Measurements from ENCODE around the gene CD72. TPM values are rescaled to one million over a fixed set of nuclear protein-coding genes. Genes with fewer than 3 reads are reported as not detected.
A peak's percentile ranks its signal among the peaks of the same experiment; 100 is the strongest.

CD72 gene
- total RNA-seq, 1 donor from 2014 or later, result 125 TPM

- H3K36me3 Mint-ChIP-seq (ENCODE audit: low read depth), result peaks cover 19% of the 10 kb centered on the region
- no peaks in the 10 kb centered on the region for H3K27me3 Mint-ChIP-seq
- no peak for TF ChIP-seq CTCF (IDR thresholded peaks at IDR 0.05)
- peak; percentile 60 for DNase-seq
- POLR2A ChIA-PET, result interaction anchor here (1.0 to 4.2 kb wide), 12 partner anchors 8 to 67 kb away, joined by 3 to 16 read pairs (median 6); partner anchors contain the start of genes CD72, CREB3, TESK1 and TLN1
- CTCF ChIA-PET, result interaction anchor here (1.2 to 12.0 kb wide), 3 partner anchors 25 to 50 kb away, joined by 3 to 127 read pairs (median 32); partner anchors contain the start of gene CD72
- H3K4me1 Mint-ChIP-seq, result peaks cover 54% of the 10 kb centered on the region
- H3K27ac Mint-ChIP-seq, result peak within 1 kb of the TSS; percentile 25
- no peaks in the 10 kb centered on the region for H3K9me3 Mint-ChIP-seq
- intact Hi-C loops (cut with micrococcal nuclease), result loop anchor here (1.0 kb wide), 2 partner anchors 8 to 26 kb away; no protein-coding TSS in a partner anchor
- H3K4me3 Mint-ChIP-seq, result peak within 1 kb of the TSS; percentile 83
- peak; percentile 71 for ATAC-seq (ENCODE audit: low read depth)
Measured at GRCh38 chr9:35664531-35665470, 46.6 kb upstream of the CD72 start, which contains the start of gene ARHGEF39. ARHGEF39 (minus strand) TSS chr9:35665195; CDS start chr9:35665169, 26 bp downstream.

- POLR2A ChIA-PET, result interaction anchor here (1.0 to 4.2 kb wide), 4 partner anchors 15 to 46 kb away, joined by 3 to 16 read pairs (median 4); partner anchors contain the start of gene CD72
- Mint-ChIP-seq H3K36me3 (ENCODE audit: low read depth) (peaks cover 33% of the 10 kb centered on the region), H3K4me3 (no peak overlapping the region), H3K4me1 (peaks cover 71% of the 10 kb centered on the region), H3K27me3 (peaks cover 5% of the 10 kb centered on the region), H3K9me3 (no peaks in the 10 kb centered on the region), H3K27ac (peak overlapping the region; percentile 75)
- no peak for TF ChIP-seq CTCF (IDR thresholded peaks at IDR 0.05)
- intact Hi-C loops (cut with micrococcal nuclease), result no loop called here
- ATAC-seq (ENCODE audit: low read depth), result no peak
- CTCF ChIA-PET, result interaction anchor here (2.3 to 12.0 kb wide), 2 partner anchors 34 to 47 kb away, joined by 12 to 127 read pairs; partner anchors contain the start of gene CD72
- DNase-seq, result no peak
Measured at GRCh38 chr9:35662437-35662836, 44.2 kb upstream of the CD72 start.

- POLR2A ChIA-PET, result interaction anchor here (1.0 to 4.2 kb wide), 7 partner anchors 14 to 71 kb away, joined by 3 to 16 read pairs (median 5); partner anchors contain the start of genes CD72 and CREB3
- Mint-ChIP-seq H3K36me3 (ENCODE audit: low read depth) (peaks cover 33% of the 10 kb centered on the region), H3K4me1 (peaks cover 76% of the 10 kb centered on the region), H3K27me3 (peaks cover 5% of the 10 kb centered on the region), H3K27ac (peak overlapping the region; percentile 70), H3K4me3 (peak overlapping the region; percentile 55), H3K9me3 (no peaks in the 10 kb centered on the region)
- no peak for ATAC-seq (ENCODE audit: low read depth)
- TF ChIP-seq CTCF (IDR thresholded peaks at IDR 0.05), result no peak
- intact Hi-C loops (cut with micrococcal nuclease), result no loop called here
- no peak for DNase-seq
- CTCF ChIA-PET, result interaction anchor here (1.0 to 12.0 kb wide), 3 partner anchors 33 to 47 kb away, joined by 3 to 127 read pairs (median 12); partner anchors contain the start of gene CD72
Measured at GRCh38 chr9:35661756-35662350, 43.6 kb upstream of the CD72 start.

- H3K9me3 Mint-ChIP-seq, result no peaks in the 10 kb centered on the region
- no peak for TF ChIP-seq CTCF (IDR thresholded peaks at IDR 0.05)
- POLR2A ChIA-PET, result interaction anchor here (1.4 to 1.8 kb wide), 5 partner anchors 15 to 72 kb away, joined by 3 to 6 read pairs (median 5); partner anchors contain the start of gene CREB3
Measured at GRCh38 chr9:35660966-35661415, 42.8 kb upstream of the CD72 start.

More at GRCh38 chr9:35660966-35661415, 42.8 kb upstream of the CD72 start:
- peak overlapping the region; percentile 12 for H3K4me3 Mint-ChIP-seq
- peaks cover 33% of the 10 kb centered on the region for H3K36me3 Mint-ChIP-seq (ENCODE audit: low read depth)
- H3K4me1 Mint-ChIP-seq, result peaks cover 75% of the 10 kb centered on the region
- DNase-seq (no peak), ATAC-seq (ENCODE audit: low read depth) (no peak)
- CTCF ChIA-PET, result interaction anchor here (0.6 to 12.0 kb wide), 5 partner anchors 34 to 57 kb away, joined by 3 to 127 read pairs (median 5); partner anchors contain the start of gene CD72
- intact Hi-C loops (cut with micrococcal nuclease), result no loop called here
- H3K27ac Mint-ChIP-seq, result peak overlapping the region; percentile 24
- H3K27me3 Mint-ChIP-seq, result peaks cover 5% of the 10 kb centered on the region
